ENCODE measurements around the gene TP53TG3E. TPM values are rescaled to one million over a fixed set of nuclear protein-coding genes. Genes with fewer than 3 reads are reported as not detected.

Gene TP53TG3E, protein sequence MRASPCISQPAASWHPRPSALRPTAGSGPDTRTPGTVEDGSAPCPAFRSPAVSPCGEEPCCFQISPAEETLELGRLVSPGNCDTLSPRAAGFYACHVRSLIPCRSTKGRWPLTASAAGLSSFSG
- not detected in 2 replicates for total RNA-seq

DNA sequence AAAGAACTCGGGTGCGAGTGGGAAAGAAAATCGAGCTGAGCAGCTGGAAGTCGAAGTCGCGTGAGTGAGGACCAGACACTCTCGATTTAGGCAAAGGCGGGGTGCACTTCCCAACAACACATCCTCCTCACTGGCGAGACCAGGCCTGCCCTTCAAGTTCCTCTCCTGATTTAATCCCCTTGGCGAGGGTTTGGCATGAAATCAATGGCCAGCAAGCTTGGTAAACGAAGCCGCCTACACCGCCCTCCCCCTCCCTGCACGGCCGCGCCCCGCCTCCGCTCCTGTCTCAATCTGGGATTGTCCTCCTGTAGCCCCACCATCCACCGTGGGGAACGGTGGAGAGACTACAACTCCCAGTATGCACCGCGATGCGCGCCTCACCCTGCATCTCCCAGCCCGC is at the start of gene TP53TG3E:
TSS of gene TP53TG3E (plus strand) at position 301 of the 400 bp plus-strand sequence. CDS start at position 369, 68 bp downstream.

Other genes with a start within 250 kb of the TP53TG3E start
- not detected in 2 replicates for gene TP53TG3C, start 110.1 kb upstream of the TP53TG3E start, total RNA-seq
- not detected in 2 replicates for gene TP53TG3B, start 56.5 kb downstream of the TP53TG3E start, total RNA-seq
- not detected in 2 replicates for gene TP53TG3F, start 155.3 kb downstream of the TP53TG3E start, total RNA-seq

Measured in bronchus fibroblast of lung (primary cell).